OCI-LY7 (cell line): ENCODE measurements around the gene CNNM4. TPM values are rescaled to one million over a fixed set of nuclear protein-coding genes. Genes with fewer than 3 reads are reported as not detected.

ENCODE experiments used
- BruUV-seq: library from RNA; stranded (reverse); fragments of 400-500 nt; replicated peaks from 2 replicates; lab custom pipeline; 2021; lab: Mats Ljungman, UMichigan
- CTCF ChIA-PET: fragments of 300-600 bp; sonication (Branson Sonifier 250); formaldehyde crosslinking; loops from one replicate; lab custom pipeline; 2022; ENCODE audit warnings: antibody characterized with exemption; ENCODE audit not compliant: unreplicated experiment; lab: Charles Lee
- POLR2A ChIA-PET: fragments of 300-600 bp; sonication (Branson Sonifier 250); formaldehyde crosslinking; loops from one replicate; lab custom pipeline; 2022; ENCODE audit warnings: antibody characterized with exemption; lab: Charles Lee
- DNase-seq: peaks from one replicate; pipeline ENCODE4 v3.0.0-alpha.2; 2015; ENCODE audit warnings: low spot score
- H2AFZ ChIP-seq: fragments of 200-600 bp; sonication (generic), shearing (Covaris generic); 2 replicates; pipeline ENCODE4 v1.6.1; 2014; ENCODE audit warnings: mild to moderate bottlenecking, antibody characterized with exemption, low read length, moderate library complexity
- H3K27ac ChIP-seq: fragments of 200-600 bp; sonication (generic); 2 replicates; pipeline ENCODE4 v1.5.1; 2014; ENCODE audit warnings: mixed run types, low read depth, mild to moderate bottlenecking, moderate library complexity, low read length, inconsistent platforms; ENCODE audit not compliant: poor library complexity, severe bottlenecking
- H3K36me3 ChIP-seq: fragments of 200-600 bp; sonication (generic); 2 replicates; pipeline ENCODE4 v1.6.1; 2014; ENCODE audit warnings: mild to moderate bottlenecking, antibody characterized with exemption, low read length, moderate library complexity, mixed read lengths; ENCODE audit not compliant: insufficient read depth
- H3K4me1 ChIP-seq: fragments of 200-600 bp; sonication (generic); 2 replicates; pipeline ENCODE4 v1.5.1; 2014; ENCODE audit warnings: mild to moderate bottlenecking, low read length; ENCODE audit not compliant: insufficient read depth, poor library complexity, severe bottlenecking
- H3K4me2 ChIP-seq: fragments of 200-600 bp; sonication (generic); 2 replicates; pipeline ENCODE4 v1.6.1; 2014; ENCODE audit warnings: mild to moderate bottlenecking, low read length
- H3K4me3 ChIP-seq: fragments of 200-600 bp; sonication (generic); 2 replicates; pipeline ENCODE4 v1.5.1; 2014; ENCODE audit warnings: mild to moderate bottlenecking, low read depth, low read length; ENCODE audit not compliant: poor library complexity, severe bottlenecking
- H3K79me2 ChIP-seq: fragments of 200-600 bp; sonication (generic); 2 replicates; pipeline ENCODE4 v1.6.1; 2016; ENCODE audit warnings: low read depth, mild to moderate bottlenecking, low read length, moderate library complexity, mixed read lengths; ENCODE audit not compliant: insufficient read depth
- H3K9me2 ChIP-seq: fragments of 200-600 bp; sonication (generic); 2 replicates; pipeline ENCODE4 v1.6.1; 2016; ENCODE audit warnings: mild to moderate bottlenecking, low read length, mixed read lengths; ENCODE audit not compliant: insufficient read depth
- H3K9me3 ChIP-seq: fragments of 200-600 bp; sonication (generic); 2 replicates; pipeline ENCODE4 v1.6.1; 2014; ENCODE audit warnings: mild to moderate bottlenecking, mixed run types, low read length, mixed read lengths
- H4K20me1 ChIP-seq: fragments of 200-600 bp; sonication (generic); 2 replicates; pipeline ENCODE4 v1.6.1; 2014; ENCODE audit warnings: mild to moderate bottlenecking, antibody characterized with exemption, low read length, moderate library complexity, mixed read lengths; ENCODE audit not compliant: insufficient read depth
- CTCF ChIP-seq: fragments of 200-600 bp; sonication (generic); conservative IDR thresholded peaks from 2 replicates; pipeline ENCODE4 v1.5.1; 2014; ENCODE audit warnings: mild to moderate bottlenecking, antibody characterized with exemption, low read length, moderate library complexity, mixed read lengths
- EZH2phosphoT487 ChIP-seq: fragments of 200-600 bp; sonication (generic); IDR thresholded peaks from 2 replicates; pipeline ENCODE4 v1.6.1; 2018; ENCODE audit warnings: low read depth, borderline replicate concordance, mild to moderate bottlenecking, mixed run types, antibody characterized with exemption, low read length, moderate library complexity, mixed read lengths
- intact Hi-C: fragments of 100-400 bp; cut with micrococcal nuclease; formaldehyde crosslinking; loops from one replicate; pipeline ENCODE4 v1.10.0; 2022; ENCODE audit not compliant: unreplicated experiment
- total RNA-seq, 2 experiments: library from RNA; depleted of rRNA in 1 of 2; stranded (reverse); fragments of >200 nt in 1 of 2; shearing (Covaris generic) in 1 of 2; gene quantifications; 2 replicates each; pipeline ENCODE4 v1.2.3, GENCODE V29; 2014 to 2022

CNNM4 gene
- total RNA-seq, 2 experiments from 2014 or later, result 5.1 to 6.4 TPM

- ChIA-PET POLR2A (no interaction called here), CTCF (no interaction called here)
- H3K36me3 ChIP-seq, result peaks cover 69% of the 10 kb centered on the region; the same call in 1 of the 2 replicates
- H3K9me2 ChIP-seq, result no peaks in the 10 kb centered on the region
- no peaks in the 10 kb centered on the region for H3K9me3 ChIP-seq
- H4K20me1 ChIP-seq, result peaks cover 5% of the 10 kb centered on the region; the same call in 1 of the 2 replicates
- H3K4me1 ChIP-seq, result peaks cover 15% of the 10 kb centered on the region
- BruUV-seq, result no TSS peak
- H2AFZ ChIP-seq, result no peak overlapping the region
- no peak overlapping the region for H3K4me2 ChIP-seq
- no peak for TF ChIP-seq EZH2phosphoT487
- TF ChIP-seq CTCF, result no peak
- H3K4me3 ChIP-seq, result no peak overlapping the region
- peaks cover 6% of the 10 kb centered on the region; the same call in 1 of the 2 replicates for H3K79me2 ChIP-seq
- no peak overlapping the region for H3K27ac ChIP-seq
- intact Hi-C loops, result no loop called here
- DNase-seq, result no peak
Measured at GRCh38 chr2:96824079-96824870, 63.6 kb downstream of the CNNM4 start.

- Histone ChIP-seq H3K36me3 (peaks cover 74% of the 10 kb centered on the region; the same call in 1 of the 2 replicates), H3K4me3 (no peak overlapping the region), H3K9me2 (no peaks in the 10 kb centered on the region), H3K9me3 (no peaks in the 10 kb centered on the region), H3K27ac (no peak overlapping the region), H3K79me2 (peaks cover 6% of the 10 kb centered on the region; the same call in 1 of the 2 replicates), H2AFZ (no peak overlapping the region), H3K4me2 (no peak overlapping the region), H3K4me1 (peaks cover 8% of the 10 kb centered on the region), H4K20me1 (peaks cover 5% of the 10 kb centered on the region; the same call in 1 of the 2 replicates)
- no TSS peak for BruUV-seq
- intact Hi-C loops, result no loop called here
- DNase-seq, result no peak
- CTCF ChIA-PET, result no interaction called here
- POLR2A ChIA-PET, result no interaction called here
- TF ChIP-seq CTCF, result no peak
Measured at GRCh38 chr2:96825057-96825456, 64.4 kb downstream of the CNNM4 start.
